Neural cell (in vitro differentiated cells): ENCODE data around the gene LGI4. TPM values are rescaled to one million over a fixed set of nuclear protein-coding genes. Genes with fewer than 3 reads are reported as not detected.

ENCODE experiments used
- H2AFZ ChIP-seq: fragments of 200-600, 300-800 bp; sonication (generic), shearing (Covaris generic); 2 replicates; pipeline ENCODE4 v1.6.0; 2014; ENCODE audit warnings: low read depth, mild to moderate bottlenecking, antibody characterized with exemption, low read length, moderate library complexity
- H3F3A ChIP-seq: fragments of 200-600 bp; shearing (Covaris generic); 2 replicates; pipeline ENCODE4 v1.6.1; 2016; ENCODE audit warnings: mild to moderate bottlenecking, moderate library complexity, mixed read lengths, antibody characterized with exemption, low read length; ENCODE audit not compliant: insufficient read depth, poor library complexity, severe bottlenecking
- H3K27ac ChIP-seq: fragments of 200-600, 300-800 bp; sonication (generic), shearing (Covaris generic); 2 replicates; pipeline ENCODE4 v1.5.1; 2014; ENCODE audit warnings: mild to moderate bottlenecking, low read length, moderate library complexity
- H3K27me3 ChIP-seq: fragments of 300-800, 200-600 bp; sonication (generic), shearing (Covaris generic); 2 replicates; pipeline ENCODE4 v1.6.0; 2014; ENCODE audit warnings: mild to moderate bottlenecking, low read depth, low read length, moderate library complexity; ENCODE audit not compliant: insufficient read depth
- H3K36me3 ChIP-seq: fragments of 300-800, 200-600 bp; sonication (generic), shearing (Covaris generic); 2 replicates; pipeline ENCODE4 v1.5.1; 2014; ENCODE audit warnings: mild to moderate bottlenecking, antibody characterized with exemption, low read length, moderate library complexity; ENCODE audit not compliant: insufficient read depth
- H3K4me2 ChIP-seq: fragments of 300-800, 200-600 bp; sonication (generic), shearing (Covaris generic); 2 replicates; pipeline ENCODE4 v1.6.0; 2014; ENCODE audit warnings: mild to moderate bottlenecking, low read length
- H3K4me3 ChIP-seq: fragments of 300-800, 200-600 bp; sonication (generic), shearing (Covaris generic); 2 replicates; pipeline ENCODE4 v1.5.1; 2014; ENCODE audit warnings: mild to moderate bottlenecking, low read length, moderate library complexity
- H3K79me2 ChIP-seq: fragments of 200-600 bp; shearing (Covaris generic); replicated peaks from 2 replicates; pipeline ENCODE4 v1.6.0; 2014; ENCODE audit warnings: mild to moderate bottlenecking, low read length, moderate library complexity; ENCODE audit not compliant: insufficient read depth
- H3K9ac ChIP-seq: fragments of 300-800, 200-600 bp; sonication (generic), shearing (Covaris generic); 2 replicates; pipeline ENCODE4 v1.6.1; 2016; ENCODE audit warnings: mild to moderate bottlenecking, low read length, mixed read lengths
- H3K9me2 ChIP-seq: fragments of 200-600 bp; shearing (Covaris generic); 2 replicates; pipeline ENCODE4 v1.6.1; 2016; ENCODE audit warnings: mild to moderate bottlenecking, low read length, mixed read lengths; ENCODE audit not compliant: insufficient read depth
- H3K9me3 ChIP-seq: fragments of 200-600, 300-800 bp; sonication (generic), shearing (Covaris generic); 2 replicates; pipeline ENCODE4 v1.6.1; 2016; ENCODE audit warnings: mild to moderate bottlenecking, mixed run types, low read length, moderate library complexity, mixed read lengths
- H4K20me1 ChIP-seq: fragments of 200-600 bp; shearing (Covaris generic); 2 replicates; pipeline ENCODE4 v1.6.1; 2016; ENCODE audit warnings: mild to moderate bottlenecking, mixed run types; ENCODE audit not compliant: insufficient read depth
- CTCF ChIP-seq: fragments of 450-650 bp; IDR thresholded peaks from 2 replicates; pipeline ENCODE4 v1.5.1; 2014; ENCODE audit warnings: antibody characterized with exemption, mild to moderate bottlenecking, moderate library complexity; ENCODE audit not compliant: poor library complexity, severe bottlenecking
- EP300 ChIP-seq: fragments of 450-650 bp; conservative IDR thresholded peaks from 2 replicates; pipeline ENCODE4 v1.6.1; 2014; ENCODE audit warnings: antibody characterized with exemption, mild to moderate bottlenecking, moderate library complexity; ENCODE audit not compliant: poor library complexity, severe bottlenecking
- EZH2 ChIP-seq: fragments of 200-600, 300-800 bp; shearing (Covaris generic), sonication (generic); IDR thresholded peaks from 2 replicates; pipeline ENCODE4 v1.6.1; 2014; ENCODE audit warnings: antibody characterized with exemption, low read length, borderline replicate concordance, mild to moderate bottlenecking; ENCODE audit not compliant: insufficient read depth, poor library complexity, severe bottlenecking
- MXI1 ChIP-seq: fragments of 450-650 bp; conservative IDR thresholded peaks from 2 replicates; pipeline ENCODE4 v1.6.1; 2014; ENCODE audit warnings: antibody characterized with exemption, mild to moderate bottlenecking; ENCODE audit not compliant: poor library complexity, severe bottlenecking
- POLR2AphosphoS5 ChIP-seq: IDR thresholded peaks from 2 replicates; pipeline ENCODE4 v1.6.1; 2012
- RAD21 ChIP-seq: fragments of 450-650 bp; conservative IDR thresholded peaks from 2 replicates; pipeline ENCODE4 v1.6.1; 2014; ENCODE audit warnings: antibody characterized with exemption, mild to moderate bottlenecking, moderate library complexity
- REST ChIP-seq: IDR thresholded peaks from 2 replicates; pipeline ENCODE4 v1.6.1; 2012; ENCODE audit warnings: borderline replicate concordance
- SMC3 ChIP-seq: fragments of 450-650 bp; conservative IDR thresholded peaks from 2 replicates; pipeline ENCODE4 v1.6.1; 2014; ENCODE audit warnings: antibody characterized with exemption, mild to moderate bottlenecking, moderate library complexity; ENCODE audit not compliant: poor library complexity
- TAF1 ChIP-seq: IDR thresholded peaks from 2 replicates; pipeline ENCODE4 v1.6.1; 2012; ENCODE audit warnings: low read depth
- polyA plus RNA-seq: library from polyadenylated mRNA; depleted of rRNA; stranded (reverse); fragments of >200 nt; gene quantifications from 2 replicates; pipeline ENCODE4 v1.2.3, GENCODE V29; 2014

Gene LGI4
- polyA plus RNA-seq, 1 donor from 2014 or later, result 0.63 TPM

DNA sequence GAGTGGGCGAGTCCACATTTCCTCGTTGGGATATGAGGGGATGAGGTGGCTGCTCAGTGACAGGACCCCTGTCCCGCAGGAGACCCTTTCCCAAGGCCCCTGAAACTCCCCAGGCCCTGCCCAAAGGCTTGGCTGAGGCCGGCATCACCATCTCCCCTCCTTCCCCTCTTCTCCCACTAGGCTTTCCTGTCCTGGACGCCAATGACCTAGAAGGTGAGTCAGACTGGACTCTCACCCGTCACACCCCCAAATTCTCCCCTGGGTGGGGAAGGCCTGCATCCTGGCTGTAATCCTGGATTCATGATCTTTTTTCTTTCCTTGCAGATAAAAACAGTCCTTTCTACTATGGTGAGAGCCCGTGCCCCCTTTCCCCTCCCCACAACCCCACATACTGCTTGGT is 14.0 kb downstream of the LGI4 start:
- H3K36me3 ChIP-seq, result no peaks in the 10 kb centered on the region
- H3K4me2 ChIP-seq, result no peak overlapping the region
- no peak overlapping the region for H3K27ac ChIP-seq
- no peaks in the 10 kb centered on the region for H3K79me2 ChIP-seq
- H3K4me3 ChIP-seq, result no peak overlapping the region
- H3K9me2 ChIP-seq, result no peaks in the 10 kb centered on the region
- no peak overlapping the region for H2AFZ ChIP-seq
- no peak for TF ChIP-seq EP300
- TF ChIP-seq REST, result no peak
- TF ChIP-seq EZH2, result no peak
- TF ChIP-seq MXI1, result no peak
- no peak for TF ChIP-seq SMC3
- no peak for TF ChIP-seq TAF1
- no peak for TF ChIP-seq POLR2AphosphoS5
- no peak for TF ChIP-seq CTCF
- no peak for TF ChIP-seq RAD21
- no peak overlapping the region for H3K9ac ChIP-seq
- H4K20me1 ChIP-seq, result no peaks in the 10 kb centered on the region
- no peaks in the 10 kb centered on the region for H3K9me3 ChIP-seq
- H3F3A ChIP-seq, result no peaks in the 10 kb centered on the region
- H3K27me3 ChIP-seq, result no peaks in the 10 kb centered on the region

GRCh38 chr19:35120492-35120891 is 14.4 kb downstream of the LGI4 start:
- Histone ChIP-seq H2AFZ (no peak overlapping the region), H3K9me3 (no peaks in the 10 kb centered on the region), H3K9ac (no peak overlapping the region), H3K4me3 (no peak overlapping the region), H3K36me3 (no peaks in the 10 kb centered on the region), H4K20me1 (no peaks in the 10 kb centered on the region), H3F3A (no peaks in the 10 kb centered on the region), H3K27ac (no peak overlapping the region), H3K79me2 (no peaks in the 10 kb centered on the region), H3K9me2 (no peaks in the 10 kb centered on the region), H3K27me3 (no peaks in the 10 kb centered on the region), H3K4me2 (no peak overlapping the region)
- TF ChIP-seq CTCF (no peak), POLR2AphosphoS5 (no peak), TAF1 (no peak), RAD21 (no peak), SMC3 (no peak), MXI1 (no peak), REST (no peak), EZH2 (no peak), EP300 (no peak)
